GM12878 (cell line): Measurements from ENCODE around the gene ARHGDIA. TPM values are rescaled to one million over a fixed set of nuclear protein-coding genes. Genes with fewer than 3 reads are reported as not detected.

Experiments
- ATAC-seq: fragments of 200-7000 bp; cut with Tn5 transposase; 3 replicates; pipeline ENCODE4 v1.9.1; 2020; ENCODE audit warnings: mild to moderate bottlenecking, moderate library complexity
- BruUV-seq: library from RNA; stranded (reverse); fragments of 400-500 nt; replicated peaks from 2 replicates; lab custom pipeline; 2021; lab: Mats Ljungman, UMichigan
- CTCF ChIA-PET: fragments of 300-600 bp; sonication (Branson Sonifier 250); formaldehyde crosslinking; extraction: SDS; loops from one replicate; lab custom pipeline; 2021; ENCODE audit warnings: inconsistent platforms; lab: Yijun Ruan, JAX
- POLR2A ChIA-PET: fragments of 350-600 bp; formaldehyde crosslinking; extraction: SDS; loops from one replicate; lab custom pipeline; 2021; ENCODE audit warnings: inconsistent platforms; lab: Charles Lee
- RAD21 ChIA-PET: fragments of 300-600 bp; sonication (Branson Sonifier 250); formaldehyde crosslinking; loops from one replicate; lab custom pipeline; 2023; ENCODE audit warnings: antibody characterized with exemption; ENCODE audit not compliant: unreplicated experiment; lab: Charles Lee
- SMC1A ChIA-PET: fragments of 300-600 bp; sonication (Branson Sonifier 250); formaldehyde crosslinking; loops from one replicate; lab custom pipeline; 2023; ENCODE audit not compliant: unreplicated experiment, uncharacterized antibody; lab: Charles Lee
- DNase-seq: peaks from one replicate; pipeline ENCODE4 v3.0.0-alpha.2; 2011; ENCODE audit warnings: low read depth, low spot score
- FAIRE-seq: peaks from 3 replicates; lab custom pipeline; 2011; peaks lifted over from hg19 to GRCh38; lab: Jason Lieb, UNC
- H2AFZ ChIP-seq: 2 replicates; pipeline ENCODE4 v1.6.0; 2011; ENCODE audit warnings: low read depth, low read length, control low read depth; ENCODE audit not compliant: control insufficient read depth
- H3K27ac ChIP-seq: 2 replicates; pipeline ENCODE4 v1.5.1; 2011; ENCODE audit warnings: control low read depth; ENCODE audit not compliant: control insufficient read depth, insufficient read depth
- H3K27me3 ChIP-seq, 2 experiments: replicated peaks in 1 of 2; 2 replicates each; pipeline versions ENCODE4 v1.6.0 to v1.6.1; 2011; ENCODE audit warnings: low read length in 1 of 2; ENCODE audit not compliant: control insufficient read depth in 2 of 2, insufficient read depth in 2 of 2
- H3K36me3 ChIP-seq, 2 experiments: 2 replicates each; pipeline ENCODE4 v1.5.1; 2011; ENCODE audit warnings: low read length in 1 of 2; ENCODE audit not compliant: control insufficient read depth in 2 of 2, insufficient read depth in 2 of 2
- H3K4me1 ChIP-seq: 2 replicates; pipeline ENCODE4 v1.6.1; 2011; ENCODE audit warnings: mild to moderate bottlenecking, low read length, moderate library complexity, mixed read lengths; ENCODE audit not compliant: control insufficient read depth, insufficient read depth
- H3K4me2 ChIP-seq: 2 replicates; pipeline ENCODE4 v1.6.0; 2011; ENCODE audit warnings: control low read depth; ENCODE audit not compliant: control insufficient read depth, insufficient read depth
- H3K4me3 ChIP-seq: fragments of 200-600 bp; sonication (generic); 2 replicates; pipeline ENCODE4 v1.5.1; 2016
- H3K79me2 ChIP-seq: 2 replicates; pipeline ENCODE4 v1.6.0; 2011; ENCODE audit warnings: low read length; ENCODE audit not compliant: control insufficient read depth, insufficient read depth
- H3K9ac ChIP-seq: 2 replicates; pipeline ENCODE4 v1.8.0; 2011; ENCODE audit warnings: low read length, control low read depth, mixed read lengths; ENCODE audit not compliant: control insufficient read depth, insufficient read depth
- H3K9me3 ChIP-seq: replicated peaks from 3 replicates; pipeline ENCODE4 v1.5.1; 2011; ENCODE audit warnings: mild to moderate bottlenecking, low read length; ENCODE audit not compliant: control insufficient read depth, insufficient read depth
- H4K20me1 ChIP-seq: 2 replicates; pipeline ENCODE4 v1.6.0; 2011; ENCODE audit not compliant: control insufficient read depth, insufficient read depth
- BHLHE40 ChIP-seq, 2 experiments: fragments of 450-650 bp in 1 of 2; IDR thresholded peaks; 2 replicates each; pipeline ENCODE4 v1.6.1; 2011 to 2017; ENCODE audit warnings: low read depth in 2 of 2, borderline replicate concordance in 1 of 2, improper control_type of control experiment in 1 of 2, low read length in 1 of 2, mild to moderate bottlenecking in 1 of 2
- CHD2 ChIP-seq: IDR thresholded peaks from 2 replicates; pipeline ENCODE4 v1.6.1; 2011; ENCODE audit warnings: low read depth, low read length, improper control_type of control experiment, borderline replicate concordance
- DPF2 ChIP-seq: fragments of 450-650 bp; IDR thresholded peaks from 2 replicates; pipeline ENCODE4 v1.6.1; 2017; ENCODE audit warnings: mild to moderate bottlenecking
- EGR1 ChIP-seq, 2 experiments: IDR thresholded peaks; 1 replicate in 1 of 2; 2 replicates in 1 of 2; pipeline ENCODE4 v1.6.1; 2011 to 2012; ENCODE audit warnings: low read depth in 2 of 2, low read length in 2 of 2, borderline replicate concordance in 1 of 2, mild to moderate bottlenecking in 1 of 2, moderate library complexity in 1 of 2
- GATAD2B ChIP-seq: fragments of 450-650 bp; conservative IDR thresholded peaks from 2 replicates; pipeline ENCODE4 v1.6.1; 2017; ENCODE audit warnings: low read depth, mild to moderate bottlenecking, moderate library complexity
- IKZF1 ChIP-seq: fragments of 450-650 bp; conservative IDR thresholded peaks from 2 replicates; pipeline ENCODE4 v1.6.1; 2017; ENCODE audit warnings: antibody characterized with exemption, mild to moderate bottlenecking
- LARP7 ChIP-seq: fragments of 450-650 bp; IDR thresholded peaks from 2 replicates; pipeline ENCODE4 v1.6.1; 2017; ENCODE audit warnings: mild to moderate bottlenecking
- MXI1 ChIP-seq: fragments of 150-350 bp; IDR thresholded peaks from 2 replicates; pipeline ENCODE4 v1.6.1; 2011; ENCODE audit warnings: low read depth, mild to moderate bottlenecking, inconsistent platforms, low read length, improper control_type of control experiment
- MYC ChIP-seq: IDR thresholded peaks from 2 replicates; pipeline ENCODE4 v1.6.1; 2011; ENCODE audit warnings: mild to moderate bottlenecking, low read length, moderate library complexity, inconsistent platforms; ENCODE audit not compliant: insufficient read depth, insufficient replicate concordance, insufficient read length, severe bottlenecking
- NKRF ChIP-seq: fragments of 450-650 bp; conservative IDR thresholded peaks from 2 replicates; pipeline ENCODE4 v1.6.1; 2017; ENCODE audit warnings: mild to moderate bottlenecking, moderate library complexity
- POLR2AphosphoS5 ChIP-seq: IDR thresholded peaks from 2 replicates; pipeline ENCODE4 v1.6.1; 2011; ENCODE audit warnings: mild to moderate bottlenecking, low read length, inconsistent platforms
- SP1 ChIP-seq: IDR thresholded peaks from one replicate; pipeline ENCODE4 v1.6.1; 2011; ENCODE audit warnings: low read depth, low read length
- TCF3 ChIP-seq: IDR thresholded peaks from 2 replicates; pipeline ENCODE4 v1.6.1; 2012; ENCODE audit warnings: low read depth, mild to moderate bottlenecking, low read length, borderline replicate concordance; ENCODE audit not compliant: insufficient read depth
- WGBS: methylation state at CpG from one replicate; pipeline ENCODE4 v1.1.6; 2016; ENCODE audit warnings: low lambda C conversion rate; ENCODE audit not compliant: insufficient replicate concordance, insufficient coverage; ENCODE audit errors: missing lambda C conversion rate; 5-methylcytosine and 5-hydroxymethylcytosine counted together
- in situ Hi-C: fragments of 300-500 bp; cut with MboI; formaldehyde crosslinking; loops from 9 replicates; pipeline ENCODE4 v1.14.3; 2018; ENCODE audit warnings: mixed read lengths
- intact Hi-C: fragments of 100-400 bp; cut with micrococcal nuclease; formaldehyde crosslinking; loops from one replicate; pipeline ENCODE4 v1.14.2; 2022; ENCODE audit not compliant: unreplicated experiment
- polyA plus RNA-seq, 11 experiments: library from polyadenylated mRNA; depleted of rRNA in 4 of 11; unstranded in 6 of 11; stranded (reverse) in 5 of 11; fragments of >200 nt; fragmentation: Nextera tagmentation in 4 of 11; fragmentation: Illumina TruSeq in 1 of 11; extraction: Ambion mirVana in 4 of 11; extraction: Trizol in 1 of 11; gene quantifications; 1 replicate in 1 of 11; 2 replicates in 10 of 11; pipeline versions ENCODE4 v1.2.1 to v1.2.3, GENCODE V29; 2011 to 2016; ENCODE audit warnings: inconsistent platforms in 2 of 11, missing spikeins in 2 of 11, low read depth in 1 of 11
- total RNA-seq, 4 experiments: library from RNA; depleted of rRNA in 3 of 4; stranded (reverse); fragments of >200 nt in 3 of 4; fragmentation: Illumina TruSeq in 1 of 4; extraction: Trizol in 1 of 4; gene quantifications; 2 replicates each; pipeline versions ENCODE4 v1.2.1 to v1.2.3, GENCODE V29; 2013 to 2021
- TF ChIP-seq, protein P1 (sequence below): IDR thresholded peaks from 2 replicates; pipeline ENCODE4 v1.6.1; 2011; ENCODE audit warnings: borderline replicate concordance, low read depth, mild to moderate bottlenecking, moderate library complexity, mixed read lengths, low read length; ENCODE audit not compliant: insufficient read depth; ENCODE audit errors: extremely low read length
- TF ChIP-seq, protein P2 (sequence below): IDR thresholded peaks from 2 replicates; pipeline ENCODE4 v1.6.1; 2011; ENCODE audit warnings: low read depth, mild to moderate bottlenecking, low read length, moderate library complexity, borderline replicate concordance; ENCODE audit errors: extremely low read depth

Gene ARHGDIA
- total and polyA plus RNA-seq, 10 of the 15 experiments (the other 5 are each of a cell fraction or from before 2014, with no cell fraction given): 17.9 to 552 (median 169) TPM

DNA sequence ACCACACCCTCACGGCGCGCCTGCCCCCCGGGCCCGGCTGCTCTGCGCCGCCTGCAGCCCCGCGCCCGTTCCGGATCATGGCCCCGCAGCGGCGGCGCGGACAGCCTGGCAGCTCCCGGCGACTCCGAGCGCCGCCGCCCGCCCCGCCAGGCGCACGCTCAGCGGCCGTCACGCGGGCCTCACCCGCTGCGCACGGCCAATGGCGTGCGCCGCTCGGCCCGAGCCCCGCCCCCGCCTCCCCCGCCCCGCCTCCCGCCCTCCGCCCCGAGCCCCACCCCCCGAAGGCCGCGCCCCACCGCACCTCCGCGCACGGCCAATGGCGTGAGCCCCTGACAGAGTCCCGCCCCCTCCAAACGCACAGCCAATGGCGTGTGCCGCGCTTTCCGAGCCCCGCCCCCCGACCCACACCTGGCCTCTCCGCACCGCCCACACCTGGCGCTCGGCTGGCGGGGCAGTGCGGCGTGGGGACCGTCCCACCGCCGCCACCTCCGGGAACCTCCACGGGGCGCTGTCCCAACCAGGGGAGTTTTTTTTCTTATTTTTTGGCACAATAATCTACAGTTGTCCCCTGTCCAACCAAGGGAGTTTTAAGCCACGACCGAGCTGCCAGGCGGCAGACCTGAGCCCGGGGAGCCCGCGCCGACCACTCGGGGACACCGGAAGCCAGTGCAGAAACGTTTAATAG lies 40.3 kb upstream of the ARHGDIA start, which contains the start of gene PCYT2 (continued):
- TF ChIP-seq TCF3 (0 out of 2 replicates have a peak, but pooled peaks have one; percentile 62), MYC (no peak), EGR1 (IDR thresholded peaks at IDR 0.05; ENCODE audit: borderline replicate concordance in 1 of 2, low read depth in 2 of 2, low read length in 2 of 2) (peak in 1 of 2 experiments; percentile 16; a peak in 1 of 3 replicates), SP1 (peak; percentile 68)
- TF ChIP-seq, protein P1, sequence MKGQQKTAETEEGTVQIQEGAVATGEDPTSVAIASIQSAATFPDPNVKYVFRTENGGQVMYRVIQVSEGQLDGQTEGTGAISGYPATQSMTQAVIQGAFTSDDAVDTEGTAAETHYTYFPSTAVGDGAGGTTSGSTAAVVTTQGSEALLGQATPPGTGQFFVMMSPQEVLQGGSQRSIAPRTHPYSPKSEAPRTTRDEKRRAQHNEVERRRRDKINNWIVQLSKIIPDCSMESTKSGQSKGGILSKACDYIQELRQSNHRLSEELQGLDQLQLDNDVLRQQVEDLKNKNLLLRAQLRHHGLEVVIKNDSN: peak; percentile 58

DNA sequence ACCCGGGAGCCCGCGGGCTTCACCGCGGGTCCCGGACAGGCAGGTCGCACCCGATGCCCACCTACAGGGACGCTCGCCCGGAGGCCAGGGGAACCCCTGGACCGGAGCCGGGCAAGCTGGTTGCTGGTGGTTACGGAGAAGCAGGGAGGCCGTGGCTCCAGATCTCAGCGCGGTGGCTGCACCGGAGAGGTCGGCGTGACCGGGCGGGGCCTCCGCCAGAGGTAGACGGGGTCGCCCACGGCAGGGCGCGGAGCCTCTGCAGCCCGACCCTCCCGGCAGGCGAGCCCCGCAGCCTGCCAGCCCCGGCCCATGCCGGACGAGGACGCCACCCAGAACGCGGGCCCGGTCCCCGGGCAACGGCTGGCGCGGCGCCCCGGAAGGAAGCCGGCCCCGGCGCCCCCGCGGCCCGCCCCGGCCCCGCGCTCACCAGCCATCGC lies 39.7 kb upstream of the ARHGDIA start:
- Histone ChIP-seq H3K27me3 (no peaks in the 10 kb centered on the region), H3K4me1 (peaks cover 5% of the 10 kb centered on the region; the same call in 1 of the 2 replicates), H3K4me3 (peak overlapping the region; percentile 95), H2AFZ (peak overlapping the region; percentile 39), H3K4me2 (peak overlapping the region; percentile 74), H3K9ac (peak overlapping the region; percentile 64), H4K20me1 (no peaks in the 10 kb centered on the region), H3K27ac (peak overlapping the region; percentile 4; the same call in 1 of the 2 replicates), H3K36me3 (peaks cover 9 to 31% of the 10 kb centered on the region in 2 experiments), H3K79me2 (peaks cover 18% of the 10 kb centered on the region), H3K9me3 (no peaks in the 10 kb centered on the region)
- DNase-seq (no peak), ATAC-seq (peak; percentile 34), FAIRE-seq (no peak)
- ChIA-PET POLR2A (interaction anchor here (2.4 kb wide), 1 partner anchor 17 kb away, joined by 13 read pairs; no protein-coding TSS in a partner anchor), SMC1A (no interaction called here), RAD21 (interaction anchor here (1.0 kb wide), 1 partner anchor 17 kb away, joined by 3 read pairs; no protein-coding TSS in a partner anchor), CTCF (no interaction called here)
- WGBS: 2% methylated on average over 46 of the region's 55 CpGs
- in situ Hi-C loops (no loop called here), intact Hi-C loops (no loop called here)
- BruUV-seq: no TSS peak
- TF ChIP-seq IKZF1 (peak; percentile 70; the same call in 1 of the 2 replicates), POLR2AphosphoS5 (no peak), CHD2 (no peak), GATAD2B (0 out of 2 replicates have a peak, but pooled peaks have one; percentile 37), MXI1 (peak; percentile 52; the same call in 1 of the 2 replicates), BHLHE40 (IDR thresholded peaks at IDR 0.05; ENCODE audit: borderline replicate concordance in 1 of 2, low read depth in 2 of 2, low read length in 1 of 2) (no peak), SP1 (no peak), LARP7 (peak; percentile 63; the same call in 1 of the 2 replicates), DPF2 (peak; percentile 45; the same call in 1 of the 2 replicates), NKRF (peak; percentile 95)
- TF ChIP-seq, protein P2, sequence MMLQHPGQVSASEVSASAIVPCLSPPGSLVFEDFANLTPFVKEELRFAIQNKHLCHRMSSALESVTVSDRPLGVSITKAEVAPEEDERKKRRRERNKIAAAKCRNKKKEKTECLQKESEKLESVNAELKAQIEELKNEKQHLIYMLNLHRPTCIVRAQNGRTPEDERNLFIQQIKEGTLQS: no peak
